ENCODE data around the gene ZNRF3. TPM values are rescaled to one million over a fixed set of nuclear protein-coding genes. Genes with fewer than 3 reads are reported as not detected.

The ZNRF3 gene
- total RNA-seq, 2 experiments from 2014 or later, result 0.40 to 0.58 TPM

GRCh38 chr22:28917747-28918549 is 34.6 kb downstream of the ZNRF3 start:
- ChIA-PET CTCF (no interaction called here), POLR2A (no interaction called here)
- no peaks in the 10 kb centered on the region for H3K9me3 Mint-ChIP-seq
- peaks cover 59% of the 10 kb centered on the region for H3K27me3 Mint-ChIP-seq
- H3K36me3 Mint-ChIP-seq (ENCODE audit: low read depth), result no peaks in the 10 kb centered on the region
- DNase-seq, result no peak
- H3K27ac Mint-ChIP-seq, result no peak overlapping the region
- H3K4me1 Mint-ChIP-seq, result no peaks in the 10 kb centered on the region
- H3K4me3 Mint-ChIP-seq, result no peak overlapping the region

GRCh38 chr22:28918550-28919271 is 35.3 kb downstream of the ZNRF3 start:
- Mint-ChIP-seq H3K9me3 (no peaks in the 10 kb centered on the region), H3K4me3 (no peak overlapping the region), H3K36me3 (ENCODE audit: low read depth) (no peaks in the 10 kb centered on the region), H3K27me3 (peaks cover 57% of the 10 kb centered on the region), H3K27ac (no peak overlapping the region), H3K4me1 (no peaks in the 10 kb centered on the region)
- ChIA-PET POLR2A (no interaction called here), CTCF (interaction anchor here (1.1 kb wide), 1 partner anchor 24 kb away, joined by 3 read pairs; no protein-coding TSS in a partner anchor)
- no peak for DNase-seq

- Mint-ChIP-seq H3K36me3 (ENCODE audit: low read depth) (no peaks in the 10 kb centered on the region), H3K27me3 (peaks cover 63% of the 10 kb centered on the region), H3K4me1 (no peaks in the 10 kb centered on the region), H3K27ac (no peak overlapping the region), H3K4me3 (no peak overlapping the region), H3K9me3 (no peaks in the 10 kb centered on the region)
- DNase-seq, result no peak
- CTCF ChIA-PET, result interaction anchor here (1.8 kb wide), 1 partner anchor 65 kb away, joined by 6 read pairs; no protein-coding TSS in a partner anchor
- POLR2A ChIA-PET, result no interaction called here
Measured at GRCh38 chr22:28920757-28921584, 37.6 kb downstream of the ZNRF3 start.

GRCh38 chr22:28921585-28921879 is 38.2 kb downstream of the ZNRF3 start:
- Mint-ChIP-seq H3K4me3 (no peak overlapping the region), H3K27ac (no peak overlapping the region), H3K4me1 (no peaks in the 10 kb centered on the region), H3K9me3 (no peaks in the 10 kb centered on the region), H3K36me3 (ENCODE audit: low read depth) (no peaks in the 10 kb centered on the region), H3K27me3 (peaks cover 60% of the 10 kb centered on the region)
- POLR2A ChIA-PET, result no interaction called here
- no peak for DNase-seq
- CTCF ChIA-PET, result no interaction called here

DNA sequence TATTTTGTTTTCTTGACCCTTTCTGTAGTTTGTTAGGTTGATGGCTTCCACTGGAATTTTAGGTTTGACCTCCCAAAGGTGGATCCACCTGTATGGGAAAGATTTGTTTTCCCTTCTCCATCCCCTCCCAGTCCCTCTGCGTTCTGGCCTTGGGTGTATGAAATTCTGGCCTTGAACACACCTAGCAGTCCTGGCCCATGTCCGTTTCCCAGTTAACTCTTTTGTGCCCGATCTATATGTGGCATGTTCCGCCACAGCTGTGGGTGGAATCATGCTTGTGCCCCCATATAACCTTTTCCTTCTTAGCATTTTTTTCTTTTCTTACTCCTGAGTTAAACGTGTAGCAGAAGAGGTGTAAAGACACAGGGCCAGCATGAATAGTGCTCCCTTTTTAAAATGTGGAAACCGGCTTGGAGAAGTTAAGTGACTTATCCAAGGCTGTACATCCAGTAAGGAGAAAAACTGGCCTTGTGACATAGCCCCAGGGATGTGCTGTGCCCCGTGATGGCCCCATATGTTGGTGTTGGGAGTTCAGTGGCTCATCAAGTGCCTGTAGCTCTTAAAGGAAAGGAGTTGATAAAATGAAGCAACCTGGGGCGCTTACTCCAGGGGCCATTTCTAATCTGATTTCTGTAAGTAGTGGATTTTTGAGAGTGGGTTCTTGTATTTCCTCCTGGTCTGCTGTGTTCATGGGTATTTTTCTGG is 39.3 kb downstream of the ZNRF3 start:
- no peak overlapping the region for H3K27ac Mint-ChIP-seq
- DNase-seq, result no peak
- H3K4me1 Mint-ChIP-seq, result no peaks in the 10 kb centered on the region
- H3K27me3 Mint-ChIP-seq, result peaks cover 55% of the 10 kb centered on the region
- ChIA-PET POLR2A (no interaction called here), CTCF (no interaction called here)
- H3K36me3 Mint-ChIP-seq (ENCODE audit: low read depth), result no peaks in the 10 kb centered on the region
- H3K9me3 Mint-ChIP-seq, result no peaks in the 10 kb centered on the region
- H3K4me3 Mint-ChIP-seq, result no peak overlapping the region

DNA sequence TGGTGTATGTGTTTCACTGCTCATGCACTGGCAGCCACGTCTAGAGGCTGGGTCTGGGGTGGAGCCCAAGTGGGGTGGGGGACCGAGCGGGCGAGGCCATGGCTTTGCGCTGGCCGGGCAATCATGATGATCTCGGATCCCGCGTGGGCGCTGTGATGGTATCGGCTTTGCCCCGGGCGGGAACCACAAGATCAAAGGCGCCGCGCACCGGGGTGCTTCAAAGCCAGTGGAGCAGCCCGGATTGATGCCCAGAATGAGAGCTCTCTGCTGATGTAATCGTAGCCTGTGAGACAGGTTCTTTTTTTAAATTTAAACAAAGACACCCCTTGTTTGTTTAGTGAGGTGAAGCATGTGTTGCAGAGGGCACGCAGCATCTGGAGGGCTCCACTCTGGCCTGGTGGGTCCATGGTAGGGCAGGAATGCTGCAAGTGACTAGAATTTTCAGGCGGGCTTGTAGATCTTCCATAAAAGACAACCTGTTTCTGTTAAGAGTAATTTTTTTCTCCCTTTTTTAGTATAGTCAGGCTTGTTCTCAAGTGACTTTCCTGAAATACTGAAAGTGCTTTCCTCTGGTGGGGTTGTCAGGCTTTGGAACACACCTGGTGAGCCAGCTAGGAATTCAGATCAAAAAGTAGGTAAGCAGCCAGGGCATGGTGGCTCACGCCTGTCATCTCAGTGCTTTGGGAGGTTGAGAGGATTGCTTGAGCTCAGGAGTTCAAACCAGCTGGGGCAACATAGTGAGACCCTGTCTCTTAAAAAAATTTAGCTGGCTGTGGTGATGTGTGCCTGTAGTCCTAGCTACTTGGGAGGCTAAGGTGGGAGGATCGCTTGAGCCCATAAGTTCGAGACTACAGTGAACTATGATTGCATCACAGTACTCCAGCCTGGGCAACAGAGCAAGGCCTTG is 40.7 kb downstream of the ZNRF3 start:
- no peak overlapping the region for H3K27ac Mint-ChIP-seq
- H3K27me3 Mint-ChIP-seq, result peaks cover 53% of the 10 kb centered on the region
- no peak for DNase-seq
- H3K9me3 Mint-ChIP-seq, result no peaks in the 10 kb centered on the region
- no peak overlapping the region for H3K4me3 Mint-ChIP-seq
- no peaks in the 10 kb centered on the region for H3K36me3 Mint-ChIP-seq (ENCODE audit: low read depth)
- POLR2A ChIA-PET, result no interaction called here
- CTCF ChIA-PET, result no interaction called here
- H3K4me1 Mint-ChIP-seq, result no peaks in the 10 kb centered on the region

GRCh38 chr22:28925916-28926315 is 42.5 kb downstream of the ZNRF3 start:
- ChIA-PET POLR2A (no interaction called here), CTCF (no interaction called here)
- Mint-ChIP-seq H3K27ac (no peak overlapping the region), H3K36me3 (ENCODE audit: low read depth) (no peaks in the 10 kb centered on the region), H3K4me1 (no peaks in the 10 kb centered on the region), H3K9me3 (no peaks in the 10 kb centered on the region), H3K27me3 (peaks cover 54% of the 10 kb centered on the region), H3K4me3 (no peak overlapping the region)
- DNase-seq, result no peak

- H3K9me3 Mint-ChIP-seq, result no peaks in the 10 kb centered on the region
- ChIA-PET POLR2A (no interaction called here), CTCF (interaction anchor here (0.9 to 1.2 kb wide), 2 partner anchors 10 to 115 kb away, joined by 3 to 4 read pairs; no protein-coding TSS in a partner anchor)
- H3K27ac Mint-ChIP-seq, result no peak overlapping the region
- H3K36me3 Mint-ChIP-seq (ENCODE audit: low read depth), result no peaks in the 10 kb centered on the region
- no peak for DNase-seq
- H3K27me3 Mint-ChIP-seq, result peaks cover 58% of the 10 kb centered on the region
- H3K4me1 Mint-ChIP-seq, result no peaks in the 10 kb centered on the region
- H3K4me3 Mint-ChIP-seq, result no peak overlapping the region
Measured at GRCh38 chr22:28927630-28928029, 44.3 kb downstream of the ZNRF3 start.

GRCh38 chr22:28929197-28929596 is 45.8 kb downstream of the ZNRF3 start:
- Mint-ChIP-seq H3K27me3 (peaks cover 60% of the 10 kb centered on the region), H3K9me3 (no peaks in the 10 kb centered on the region), H3K4me1 (no peaks in the 10 kb centered on the region), H3K36me3 (ENCODE audit: low read depth) (no peaks in the 10 kb centered on the region), H3K27ac (no peak overlapping the region), H3K4me3 (no peak overlapping the region)
- CTCF ChIA-PET, result interaction anchor here (1.0 kb wide), 1 partner anchor 112 kb away, joined by 3 read pairs; no protein-coding TSS in a partner anchor
- POLR2A ChIA-PET, result no interaction called here
- DNase-seq, result no peak

GRCh38 chr22:28930357-28931007 is 47.1 kb downstream of the ZNRF3 start:
- POLR2A ChIA-PET, result no interaction called here
- no peaks in the 10 kb centered on the region for H3K36me3 Mint-ChIP-seq (ENCODE audit: low read depth)
- no peak for DNase-seq
- H3K27me3 Mint-ChIP-seq, result peaks cover 56% of the 10 kb centered on the region
- CTCF ChIA-PET, result interaction anchor here (1.0 kb wide), 1 partner anchor 110 kb away, joined by 3 read pairs; no protein-coding TSS in a partner anchor
- H3K27ac Mint-ChIP-seq, result no peak overlapping the region
- H3K4me3 Mint-ChIP-seq, result no peak overlapping the region
- no peaks in the 10 kb centered on the region for H3K9me3 Mint-ChIP-seq
- H3K4me1 Mint-ChIP-seq, result no peaks in the 10 kb centered on the region

- POLR2A ChIA-PET, result no interaction called here
- H3K4me3 Mint-ChIP-seq, result no peak overlapping the region
- no peak overlapping the region for H3K27ac Mint-ChIP-seq
- H3K27me3 Mint-ChIP-seq, result peaks cover 64% of the 10 kb centered on the region
- no peaks in the 10 kb centered on the region for H3K4me1 Mint-ChIP-seq
- no peaks in the 10 kb centered on the region for H3K36me3 Mint-ChIP-seq (ENCODE audit: low read depth)
- no peaks in the 10 kb centered on the region for H3K9me3 Mint-ChIP-seq
- DNase-seq, result no peak
- CTCF ChIA-PET, result no interaction called here
Measured at GRCh38 chr22:28931844-28932567, 48.6 kb downstream of the ZNRF3 start.
